ENCODE measurements around the gene USB1. TPM values are rescaled to one million over a fixed set of nuclear protein-coding genes. Genes with fewer than 3 reads are reported as not detected.
"Not testable (repeated sequence)": the region's sequence is repeated elsewhere in the genome, so short reads cannot be mapped to it uniquely, and the experiment has no call there.

USB1 gene
- total RNA-seq, 1 experiment from 2014 or later = 52.9 TPM

GRCh38 chr16:58004736-58005135 is 3.5 kb downstream of the USB1 start:
- DNase-seq (ENCODE audit: low read depth in 1 of 2, low spot score in 2 of 2) = not testable (repeated sequence)

GRCh38 chr16:58009856-58010416 is 8.7 kb downstream of the USB1 start:
- Histone ChIP-seq H3K27ac (no peak overlapping the region), H3K36me3 (peaks cover 76% of the 10 kb centered on the region), H3K27me3 (replicated peaks) (no peaks in the 10 kb centered on the region), H3K4me3 (no peak overlapping the region), H3K4me1 (replicated peaks) (peaks cover 32% of the 10 kb centered on the region), H3K9me3 (replicated peaks) (no peaks in the 10 kb centered on the region)
- DNase-seq (ENCODE audit: low read depth in 1 of 2, low spot score in 2 of 2) = no peak

More at GRCh38 chr16:58004736-58005135, 3.5 kb downstream of the USB1 start:
- not testable (repeated sequence) for H3K9me3 ChIP-seq (replicated peaks); H3K27ac ChIP-seq; H3K27me3 ChIP-seq (replicated peaks); H3K4me3 ChIP-seq
- Histone ChIP-seq H3K36me3 (peaks cover 63% of the 10 kb centered on the region), H3K4me1 (replicated peaks) (peaks cover 21% of the 10 kb centered on the region)

DNA sequence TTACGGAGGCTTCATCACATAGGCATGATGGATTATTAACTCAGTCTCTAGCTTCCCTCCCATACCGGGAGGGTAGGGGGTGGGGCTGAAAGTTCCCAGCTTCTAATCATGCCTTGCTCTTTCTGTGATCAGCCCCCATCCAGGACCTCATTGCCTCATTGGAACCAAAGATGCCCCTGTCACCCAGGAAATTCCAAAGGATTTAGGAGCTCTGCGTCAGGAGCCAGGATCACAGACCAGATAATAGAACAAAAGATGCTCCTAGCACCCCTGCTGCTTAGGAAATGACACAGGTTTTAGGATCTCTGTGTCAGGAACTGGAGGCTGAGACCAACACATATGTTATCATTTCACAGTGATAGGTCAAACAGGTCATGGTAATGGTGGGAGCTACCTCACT is 9.7 kb downstream of the USB1 start:
- DNase-seq (ENCODE audit: low read depth in 1 of 2, low spot score in 2 of 2) = no peak
- no peak overlapping the region for H3K27ac ChIP-seq
- H3K36me3 ChIP-seq = peaks cover 78% of the 10 kb centered on the region

DNA sequence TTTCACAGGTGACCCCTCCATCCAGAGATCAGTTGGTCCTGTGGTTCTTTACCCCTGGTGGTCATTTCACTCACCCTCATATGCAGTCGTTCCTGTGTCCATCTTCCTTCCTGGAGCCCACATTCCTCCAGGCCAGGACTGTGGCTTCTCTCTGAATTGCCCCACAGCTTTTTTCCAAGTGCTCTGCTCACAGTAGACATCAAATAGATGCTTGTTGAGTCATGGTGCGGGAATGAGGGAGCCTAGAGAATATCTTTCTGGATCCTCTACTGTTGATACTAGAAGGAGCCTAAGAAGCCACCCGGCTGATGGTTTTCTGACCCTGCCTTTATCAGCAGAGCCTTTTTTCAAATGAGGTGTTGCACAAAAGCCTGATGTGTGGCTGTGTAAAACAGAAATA is 10.4 kb downstream of the USB1 start:
- peak overlapping the region; percentile 45 for H3K27ac ChIP-seq
- peaks cover 78% of the 10 kb centered on the region for H3K36me3 ChIP-seq
- H3K9me3 ChIP-seq (replicated peaks) = no peaks in the 10 kb centered on the region
- no peaks in the 10 kb centered on the region for H3K27me3 ChIP-seq (replicated peaks)
- peak; percentile 81 to 82 for DNase-seq (ENCODE audit: low read depth in 1 of 2, low spot score in 2 of 2)
- H3K4me1 ChIP-seq (replicated peaks) = peaks cover 31% of the 10 kb centered on the region
- no peak overlapping the region for H3K4me3 ChIP-seq

More for the DNA sequence above, 9.7 kb downstream of the USB1 start:
- no peaks in the 10 kb centered on the region for H3K9me3 ChIP-seq (replicated peaks)
- H3K27me3 ChIP-seq (replicated peaks) = no peaks in the 10 kb centered on the region
- peaks cover 31% of the 10 kb centered on the region for H3K4me1 ChIP-seq (replicated peaks)
- no peak overlapping the region for H3K4me3 ChIP-seq

- Histone ChIP-seq H3K27me3 (replicated peaks) (no peaks in the 10 kb centered on the region), H3K4me3 (no peak overlapping the region), H3K27ac (no peak overlapping the region; the same call in 1 of the 2 replicates), H3K9me3 (replicated peaks) (no peaks in the 10 kb centered on the region), H3K36me3 (peaks cover 78% of the 10 kb centered on the region), H3K4me1 (replicated peaks) (peaks cover 31% of the 10 kb centered on the region)
- DNase-seq (ENCODE audit: low read depth in 1 of 2, low spot score in 2 of 2) = no peak
These were observed 11.3 kb downstream of the USB1 start for GRCh38 chr16:58012481-58012880.

GRCh38 chr16:58013201-58013956 is 12.2 kb downstream of the USB1 start:
- Histone ChIP-seq H3K36me3 (peaks cover 85% of the 10 kb centered on the region), H3K4me3 (no peak overlapping the region), H3K9me3 (replicated peaks) (no peaks in the 10 kb centered on the region), H3K4me1 (replicated peaks) (peaks cover 31% of the 10 kb centered on the region), H3K27me3 (replicated peaks) (no peaks in the 10 kb centered on the region), H3K27ac (no peak overlapping the region)
- no peak for DNase-seq (ENCODE audit: low read depth in 1 of 2, low spot score in 2 of 2)

DNA sequence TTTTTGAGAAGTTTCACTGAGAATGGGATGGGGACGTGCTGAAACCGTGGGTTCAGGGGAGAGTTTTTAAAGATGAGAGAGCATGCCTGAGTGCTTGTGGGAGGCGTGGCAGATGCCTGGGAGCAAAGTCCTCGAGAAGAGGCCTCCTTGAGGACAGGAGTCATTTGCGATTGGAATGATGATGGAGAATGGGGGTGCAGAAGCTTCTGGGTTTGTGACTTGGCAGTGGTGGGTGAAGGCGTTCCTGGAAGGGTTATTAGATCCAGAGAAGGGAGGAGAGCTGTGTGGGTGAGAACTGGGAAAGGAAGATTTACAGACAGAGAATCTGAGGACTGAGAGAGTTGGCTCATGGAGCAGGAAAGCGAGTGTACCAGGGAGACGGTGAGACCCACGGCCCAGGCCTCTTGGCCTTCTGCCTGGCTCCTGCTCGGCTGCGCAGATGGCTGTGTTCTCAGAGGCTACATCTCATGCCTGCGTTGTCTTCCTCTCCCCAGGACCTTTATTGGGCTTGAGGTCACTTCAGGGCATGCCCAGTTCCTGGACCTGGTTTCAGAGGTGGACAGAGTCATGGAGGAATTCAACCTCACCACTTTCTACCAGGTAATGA is 15.7 kb downstream of the USB1 start:
- peaks cover 15% of the 10 kb centered on the region for H3K4me1 ChIP-seq (replicated peaks)
- no peak for DNase-seq (ENCODE audit: low read depth in 1 of 2, low spot score in 2 of 2)
- H3K9me3 ChIP-seq (replicated peaks) = no peaks in the 10 kb centered on the region
- H3K27me3 ChIP-seq (replicated peaks) = no peaks in the 10 kb centered on the region
- H3K4me3 ChIP-seq = no peak overlapping the region
- no peak overlapping the region for H3K27ac ChIP-seq
- H3K36me3 ChIP-seq = peaks cover 84% of the 10 kb centered on the region

GRCh38 chr16:58018803-58019202 is 17.6 kb downstream of the USB1 start:
- no peak for DNase-seq (ENCODE audit: low read depth in 1 of 2, low spot score in 2 of 2)
- Histone ChIP-seq H3K4me3 (no peak overlapping the region), H3K27me3 (replicated peaks) (no peaks in the 10 kb centered on the region), H3K9me3 (replicated peaks) (no peaks in the 10 kb centered on the region), H3K27ac (no peak overlapping the region), H3K36me3 (peaks cover 69% of the 10 kb centered on the region), H3K4me1 (replicated peaks) (peaks cover 18% of the 10 kb centered on the region)

DNA sequence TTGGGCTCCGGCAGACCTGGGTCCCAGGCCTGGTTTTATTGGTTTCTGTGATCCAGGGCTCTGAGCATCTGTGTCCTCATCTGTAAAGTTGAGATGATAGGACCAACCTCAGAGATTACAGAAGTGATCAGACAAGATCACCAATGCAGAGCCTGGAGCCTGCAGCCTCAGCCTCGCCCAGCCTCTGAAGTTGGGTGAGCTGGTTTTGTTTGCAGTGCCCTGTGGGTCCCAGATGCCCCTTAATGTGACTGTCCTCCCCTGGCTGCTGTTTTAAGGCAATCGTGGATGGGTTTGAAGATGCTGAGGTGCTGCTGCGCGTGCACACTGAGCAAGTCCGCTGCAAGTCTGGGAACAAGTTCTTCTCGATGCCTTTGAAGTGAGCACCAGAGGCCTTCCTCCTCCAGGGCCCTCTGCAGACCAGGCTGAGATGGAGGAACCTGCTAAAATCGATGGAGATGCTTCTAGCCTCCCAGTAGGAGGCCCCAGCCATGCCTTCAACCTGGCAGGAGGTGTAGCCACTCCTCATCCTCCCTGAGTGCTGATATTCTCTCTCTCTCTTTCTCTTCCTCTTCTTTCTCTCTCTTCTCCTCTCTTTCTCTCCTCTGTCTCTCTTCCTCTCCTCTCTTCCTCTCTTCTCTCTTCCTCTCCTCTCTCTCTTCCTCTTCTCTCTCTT is 18.8 kb downstream of the USB1 start:
- H3K36me3 ChIP-seq = peaks cover 59% of the 10 kb centered on the region
- no peak for DNase-seq (ENCODE audit: low read depth in 1 of 2, low spot score in 2 of 2)
- no peaks in the 10 kb centered on the region for H3K9me3 ChIP-seq (replicated peaks)
- peaks cover 21% of the 10 kb centered on the region for H3K4me1 ChIP-seq (replicated peaks)
- no peak overlapping the region for H3K27ac ChIP-seq
- peaks cover 8% of the 10 kb centered on the region; the same call in 1 of the 2 replicates for H3K27me3 ChIP-seq (replicated peaks)
- no peak overlapping the region for H3K4me3 ChIP-seq

GRCh38 chr16:58020628-58021521 is 19.7 kb downstream of the USB1 start:
- H3K27ac ChIP-seq = no peak overlapping the region
- DNase-seq (ENCODE audit: low read depth in 1 of 2, low spot score in 2 of 2) = peak in 1 of 2 experiments; percentile 28
- peaks cover 28% of the 10 kb centered on the region for H3K4me1 ChIP-seq (replicated peaks)
- no peak overlapping the region for H3K4me3 ChIP-seq
- peaks cover 50% of the 10 kb centered on the region for H3K36me3 ChIP-seq
- H3K27me3 ChIP-seq (replicated peaks) = peaks cover 8% of the 10 kb centered on the region; the same call in 1 of the 2 replicates
- H3K9me3 ChIP-seq (replicated peaks) = no peaks in the 10 kb centered on the region

GRCh38 chr16:58021661-58022551 is 20.7 kb downstream of the USB1 start:
- Histone ChIP-seq H3K27me3 (replicated peaks) (peaks cover 16% of the 10 kb centered on the region), H3K4me3 (no peak overlapping the region), H3K27ac (no peak overlapping the region), H3K36me3 (peaks cover 40% of the 10 kb centered on the region), H3K4me1 (replicated peaks) (peaks cover 38% of the 10 kb centered on the region), H3K9me3 (replicated peaks) (no peaks in the 10 kb centered on the region)
- DNase-seq (ENCODE audit: low read depth in 1 of 2, low spot score in 2 of 2) = peak in 1 of 2 experiments; percentile 16

DNA sequence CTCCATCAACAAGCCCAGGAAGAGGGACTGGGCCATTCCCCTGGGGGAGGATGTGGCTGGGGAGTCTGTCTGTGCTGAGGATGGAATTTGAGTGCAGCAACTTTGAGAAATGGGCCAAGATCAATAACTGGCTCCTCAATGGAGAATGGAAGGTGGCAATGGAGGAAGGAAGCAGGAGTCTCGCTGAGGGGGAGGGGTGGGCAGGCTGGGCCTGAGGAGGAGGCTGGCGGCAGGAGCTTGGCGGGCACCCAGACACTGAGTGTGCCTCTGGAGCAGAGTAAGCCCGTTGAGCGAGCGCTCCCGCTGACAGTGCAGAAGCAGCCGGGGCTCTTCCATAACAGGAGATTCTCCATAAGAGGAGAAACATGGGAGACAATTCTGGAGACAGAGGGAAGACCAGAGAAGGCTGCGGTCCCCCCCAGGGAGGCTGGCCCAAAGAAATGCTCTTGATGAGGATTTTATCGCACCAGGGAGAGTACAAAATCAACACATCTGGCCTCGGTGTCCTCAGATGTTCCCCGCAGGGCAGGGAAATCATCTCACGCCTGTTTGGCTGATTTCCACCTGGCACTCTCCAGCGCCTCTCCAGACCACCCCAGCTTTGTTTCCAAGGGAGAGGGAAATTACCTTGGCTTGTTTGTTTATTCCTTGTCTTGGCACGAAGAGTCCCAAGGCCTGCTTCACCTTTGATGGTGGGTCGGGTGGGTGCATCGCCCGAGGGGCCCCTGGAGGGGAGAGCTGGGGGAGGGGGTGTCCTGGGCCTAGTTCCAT is 21.6 kb downstream of the USB1 start:
- Histone ChIP-seq H3K36me3 (peaks cover 31% of the 10 kb centered on the region), H3K9me3 (replicated peaks) (no peaks in the 10 kb centered on the region), H3K4me1 (replicated peaks) (peaks cover 43% of the 10 kb centered on the region), H3K27ac (no peak overlapping the region), H3K27me3 (replicated peaks) (peaks cover 23% of the 10 kb centered on the region), H3K4me3 (no peak overlapping the region)
- peak; percentile 50 to 68 for DNase-seq (ENCODE audit: low read depth in 1 of 2, low spot score in 2 of 2)

Data from SJSA1 (cell line).